Stimulated activated CD4-positive, alpha-beta T cell treated with anti-CD3 and anti-CD28 coated beads, TNF-alpha, amount 100 ng/mL, for 4 hours (primary cell): ENCODE results near the gene LPP.

Source experiments
- DNase-seq, 3 experiments: peaks; one replicate each; pipeline ENCODE4 v3.0.0-alpha.2; 2020; ENCODE audit warnings: low read depth in 3 of 3

Gene LPP

GRCh38 chr3:188253123-188253793 lies 99.3 kb downstream of the LPP start:
- no peak for DNase-seq

GRCh38 chr3:188253800-188254452 lies 100.0 kb downstream of the LPP start:
- DNase-seq, result no peak

- no peak for DNase-seq
Observed at GRCh38 chr3:188254520-188255070, 100.6 kb downstream of the LPP start.

- no peak for DNase-seq
Observed at GRCh38 chr3:188255190-188255589, 101.2 kb downstream of the LPP start.

- no peak for DNase-seq
Observed at GRCh38 chr3:188256758-188257157, 102.8 kb downstream of the LPP start.

- DNase-seq, result no peak
Observed at GRCh38 chr3:188257384-188258026, 103.5 kb downstream of the LPP start.

- no peak for DNase-seq
Observed at GRCh38 chr3:188259191-188259590, 105.2 kb downstream of the LPP start.

GRCh38 chr3:188259596-188259995 lies 105.6 kb downstream of the LPP start:
- no peak for DNase-seq

GRCh38 chr3:188261011-188261410 lies 107.1 kb downstream of the LPP start:
- no peak for DNase-seq

- DNase-seq, result no peak
Observed at GRCh38 chr3:188262488-188262887, 108.5 kb downstream of the LPP start.

GRCh38 chr3:188262913-188263683 lies 109.1 kb downstream of the LPP start:
- no peak for DNase-seq

- no peak for DNase-seq
Observed at GRCh38 chr3:188264226-188265207, 110.6 kb downstream of the LPP start.

- no peak for DNase-seq
Observed at GRCh38 chr3:188266562-188267274, 112.8 kb downstream of the LPP start.

GRCh38 chr3:188267790-188268335 lies 113.9 kb downstream of the LPP start:
- DNase-seq, result no peak

GRCh38 chr3:188268336-188268735 lies 114.4 kb downstream of the LPP start:
- no peak for DNase-seq

GRCh38 chr3:188269040-188269439 lies 115.1 kb downstream of the LPP start:
- no peak for DNase-seq

GRCh38 chr3:188270423-188270972 lies 116.5 kb downstream of the LPP start:
- DNase-seq, result no peak

- no peak for DNase-seq
Observed at GRCh38 chr3:188271226-188271914, 117.4 kb downstream of the LPP start.
